K562 (cell line): Measurements from ENCODE around the gene RUVBL2. TPM values are rescaled to one million over a fixed set of nuclear protein-coding genes. Genes with fewer than 3 reads are reported as not detected.
"Not testable (repeated sequence)": the region's sequence is repeated elsewhere in the genome, so short reads cannot be mapped to it uniquely, and the experiment has no call there.

Experiments
- ATAC-seq: fragments of 200-7000 bp; cut with Tn5 transposase; 3 replicates; pipeline ENCODE4 v1.9.1; 2020; ENCODE audit warnings: moderate library complexity
- BruUV-seq: library from RNA; stranded (reverse); fragments of 400-500 nt; replicated peaks from 2 replicates; lab custom pipeline; 2021; lab: Mats Ljungman, UMichigan
- CTCF ChIA-PET: fragments of 300-600 bp; formaldehyde crosslinking; extraction: SDS; loops from one replicate; lab custom pipeline; 2021; ENCODE audit warnings: low intra/inter-chr PET ratio; lab: Yijun Ruan, JAX
- POLR2A ChIA-PET: fragments of 300-600, 350-650 bp; sonication (Branson Sonifier 250); formaldehyde crosslinking; extraction: SDS; loops from one replicate; lab custom pipeline; 2021; ENCODE audit warnings: antibody characterized with exemption, inconsistent platforms; lab: Yijun Ruan, JAX
- DNase-seq, 4 experiments: peaks; one replicate each; pipeline versions ENCODE4 v3.0.0 to v3.0.0-alpha.2; 2011 to 2018; ENCODE audit warnings: low spot score in 3 of 4, mixed read lengths in 3 of 4; ENCODE audit errors: extremely low read depth in 1 of 4
- FAIRE-seq: peaks from 2 replicates; lab custom pipeline; 2011; peaks lifted over from hg19 to GRCh38; lab: Jason Lieb, UNC
- H2AFZ ChIP-seq: 2 replicates; pipeline ENCODE4 v1.6.0; 2011; ENCODE audit warnings: low read depth, low read length, control low read depth, inconsistent platforms
- H3K27ac ChIP-seq: fragments of 200-600 bp; 3 replicates; pipeline ENCODE4 v1.8.0; 2011; ENCODE audit warnings: low read depth, mild to moderate bottlenecking, control low read depth, inconsistent platforms, low read length, moderate library complexity, mixed read lengths; ENCODE audit errors: extremely low read depth
- H3K27me3 ChIP-seq, 2 experiments: fragments of 300-600 bp in 1 of 2; 2 replicates in 1 of 2; 3 replicates in 1 of 2; pipeline versions ENCODE4 v1.6.0 to v1.8.0; 2011; ENCODE audit warnings: inconsistent platforms in 2 of 2, low read length in 2 of 2, mild to moderate bottlenecking in 1 of 2, mixed read lengths in 1 of 2, moderate library complexity in 1 of 2; ENCODE audit not compliant: control insufficient read depth in 2 of 2, insufficient read depth in 2 of 2
- H3K36me3 ChIP-seq: fragments of 300-600 bp; 3 replicates; pipeline ENCODE4 v1.8.0; 2011; ENCODE audit warnings: mild to moderate bottlenecking, low read length, inconsistent platforms; ENCODE audit not compliant: control insufficient read depth, insufficient read depth
- H3K4me1 ChIP-seq, 2 experiments: fragments of 200-600 bp in 1 of 2; replicated peaks in 1 of 2; 2 replicates in 1 of 2; 3 replicates in 1 of 2; pipeline versions ENCODE4 v1.5.1 to v1.8.0; 2011; ENCODE audit warnings: inconsistent platforms in 2 of 2, low read length in 2 of 2, mild to moderate bottlenecking in 1 of 2, mixed read lengths in 1 of 2, moderate library complexity in 1 of 2; ENCODE audit not compliant: control insufficient read depth in 2 of 2, insufficient read depth in 2 of 2
- H3K4me2 ChIP-seq: 2 replicates; pipeline ENCODE4 v1.6.1; 2011; ENCODE audit warnings: low read length, control low read depth, inconsistent platforms, mixed read lengths; ENCODE audit not compliant: insufficient read depth
- H3K4me3 ChIP-seq: fragments of 200-600 bp; sonication (generic), shearing (Covaris generic); 2 replicates; pipeline ENCODE4 v1.5.1; 2016; ENCODE audit warnings: control low read depth, inconsistent platforms
- H3K79me2 ChIP-seq: fragments of 200-600 bp; 3 replicates; pipeline ENCODE4 v1.8.0; 2011; ENCODE audit warnings: low read length, inconsistent platforms; ENCODE audit not compliant: control insufficient read depth, insufficient read depth
- H3K9ac ChIP-seq, 2 experiments: 2 replicates each; pipeline versions ENCODE4 v1.6.0 to v1.6.1; 2011; ENCODE audit warnings: low read depth in 2 of 2, low read length in 2 of 2, control low read depth in 1 of 2, inconsistent platforms in 1 of 2, mild to moderate bottlenecking in 1 of 2, mixed read lengths in 1 of 2; ENCODE audit not compliant: insufficient read depth in 1 of 2
- H3K9me1 ChIP-seq: one replicate; pipeline ENCODE4 v1.6.0; 2011; ENCODE audit warnings: inconsistent platforms, mild to moderate bottlenecking, low read length, moderate library complexity; ENCODE audit not compliant: control insufficient read depth, insufficient read depth
- H3K9me3 ChIP-seq: replicated peaks from 2 replicates; pipeline ENCODE4 v1.5.1; 2011; ENCODE audit warnings: low read depth, low read length, inconsistent platforms; ENCODE audit not compliant: control insufficient read depth, insufficient read depth
- H4K20me1 ChIP-seq: replicated peaks from 2 replicates; pipeline ENCODE4 v1.6.1; 2011; ENCODE audit warnings: low read length, inconsistent platforms, mixed read lengths; ENCODE audit not compliant: control insufficient read depth, insufficient read depth
- ZNF354B ChIP-seq: fragments of 250-450 bp; sonication (Bioruptor Pico); IDR thresholded peaks from 2 replicates; pipeline ENCODE4 v1.4.0; 2020
- WGBS: fragments of 100-300 bp; shearing (Covaris generic); methylation state at CpG from one replicate; pipeline ENCODE4 v1.1.6; 2016; ENCODE audit warnings: low coverage, mixed read lengths; ENCODE audit not compliant: insufficient coverage; ENCODE audit errors: missing lambda C conversion rate; 5-methylcytosine and 5-hydroxymethylcytosine counted together
- in situ Hi-C: fragments of 300-500 bp; cut with MboI; formaldehyde crosslinking; loops from 4 replicates; pipeline ENCODE4 v1.15.0; 2018; ENCODE audit warnings: inconsistent platforms, mixed read lengths
- intact Hi-C: fragments of 100-400 bp; cut with micrococcal nuclease; formaldehyde crosslinking; loops from 2 replicates; pipeline ENCODE4 v1.14.2; 2022
- polyA plus RNA-seq, 8 experiments: library from polyadenylated mRNA; depleted of rRNA in 4 of 8; stranded (reverse) in 5 of 8; unstranded in 3 of 8; fragments of >200 nt; fragmentation: Nextera tagmentation in 2 of 8; fragmentation: Illumina TruSeq in 1 of 8; extraction: Ambion mirVana in 2 of 8; extraction: Trizol in 1 of 8; gene quantifications; 2 replicates each; pipeline versions ENCODE4 v1.2.1 to v1.2.3, GENCODE V29; 2011 to 2014; ENCODE audit warnings: inconsistent platforms in 1 of 8, missing spikeins in 1 of 8
- total RNA-seq, 7 experiments: library from RNA; depleted of rRNA in 6 of 7; stranded (reverse); fragments of >200 nt in 6 of 7; fragmentation: Illumina TruSeq in 2 of 7; extraction: Trizol in 2 of 7; gene quantifications; 2 replicates each; pipeline versions ENCODE4 v1.2.1 to v1.2.3, GENCODE V29; 2011 to 2021; ENCODE audit warnings: low replicate concordance in 1 of 7

The RUVBL2 gene
- total and polyA plus RNA-seq, 9 of the 15 experiments (the other 6 are each of a cell fraction or from before 2014, with no cell fraction given): 71.4 to 453 (median 237) TPM

GRCh38 chr19:49042177-49042576 lies 48.5 kb downstream of the RUVBL2 start (continued):
- TF ChIP-seq ZNF354B (CRISPR knock-in tag): no peak

GRCh38 chr19:49042666-49043065 lies 49.0 kb downstream of the RUVBL2 start:
- ATAC-seq, CTCF ChIA-PET, H3K36me3 ChIP-seq, FAIRE-seq, H2AFZ ChIP-seq, H3K4me1 ChIP-seq, H3K27me3 ChIP-seq, POLR2A ChIA-PET, DNase-seq, in situ Hi-C loops, H3K9ac ChIP-seq, H3K4me3 ChIP-seq, H3K9me3 ChIP-seq, BruUV-seq, H3K9me1 ChIP-seq, intact Hi-C loops, H4K20me1 ChIP-seq, H3K27ac ChIP-seq, H3K79me2 ChIP-seq, H3K4me2 ChIP-seq: not testable (repeated sequence)
- 0% methylated on average over 1 of the region's 4 CpGs for WGBS

DNA sequence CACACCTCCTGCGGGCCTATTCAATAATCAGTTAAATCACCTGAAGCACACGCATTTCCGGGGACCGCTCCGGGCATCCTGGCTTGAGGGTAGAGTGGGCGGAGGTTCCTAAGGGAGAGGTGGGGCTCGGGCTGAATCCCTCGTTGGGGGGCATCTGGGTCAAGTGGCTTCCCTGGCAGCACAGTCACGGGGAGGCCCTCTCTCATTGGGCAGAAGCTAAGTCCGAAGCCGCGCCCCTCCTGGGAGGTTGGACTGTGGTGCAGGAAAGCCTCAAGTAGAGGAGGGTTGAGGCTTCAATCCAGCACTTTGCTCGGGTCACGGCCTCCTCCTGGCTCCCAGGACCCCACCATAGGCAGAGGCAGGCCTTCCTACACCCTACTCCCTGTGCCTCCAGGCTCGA lies 49.9 kb downstream of the RUVBL2 start, which contains the start of gene CGB5:
Gene CGB5 (plus strand): TSS at position 301 of the 400 bp plus-strand sequence. CDS start 362 bp downstream, outside the sequence.
- FAIRE-seq, in situ Hi-C loops, H3K27ac ChIP-seq, H3K9me3 ChIP-seq, H3K79me2 ChIP-seq, H2AFZ ChIP-seq, H3K27me3 ChIP-seq, H3K9me1 ChIP-seq, DNase-seq, H3K9ac ChIP-seq, H4K20me1 ChIP-seq, H3K4me3 ChIP-seq, BruUV-seq, H3K36me3 ChIP-seq, ATAC-seq, H3K4me1 ChIP-seq, H3K4me2 ChIP-seq, CTCF ChIA-PET, intact Hi-C loops, POLR2A ChIA-PET: not testable (repeated sequence)
- WGBS: 3% methylated on average over 8 of the region's 15 CpGs

GRCh38 chr19:49049011-49049410 lies 55.3 kb downstream of the RUVBL2 start, which contains the start of gene CGB8:
Gene CGB8 (minus strand): TSS chr19:49049111. CDS start chr19:49048739, 372 bp downstream.
- H3K9me3 ChIP-seq, H3K4me2 ChIP-seq, intact Hi-C loops, H3K27me3 ChIP-seq, POLR2A ChIA-PET, H4K20me1 ChIP-seq, CTCF ChIA-PET, H3K9ac ChIP-seq, H3K4me3 ChIP-seq, in situ Hi-C loops, H2AFZ ChIP-seq, H3K4me1 ChIP-seq, BruUV-seq, ATAC-seq, H3K36me3 ChIP-seq, H3K79me2 ChIP-seq, DNase-seq, H3K27ac ChIP-seq, H3K9me1 ChIP-seq, FAIRE-seq: not testable (repeated sequence)
- 9% methylated on average over 10 of the region's 12 CpGs for WGBS
